ENCODE data around the gene NPRL2.

NPRL2 gene

DNA sequence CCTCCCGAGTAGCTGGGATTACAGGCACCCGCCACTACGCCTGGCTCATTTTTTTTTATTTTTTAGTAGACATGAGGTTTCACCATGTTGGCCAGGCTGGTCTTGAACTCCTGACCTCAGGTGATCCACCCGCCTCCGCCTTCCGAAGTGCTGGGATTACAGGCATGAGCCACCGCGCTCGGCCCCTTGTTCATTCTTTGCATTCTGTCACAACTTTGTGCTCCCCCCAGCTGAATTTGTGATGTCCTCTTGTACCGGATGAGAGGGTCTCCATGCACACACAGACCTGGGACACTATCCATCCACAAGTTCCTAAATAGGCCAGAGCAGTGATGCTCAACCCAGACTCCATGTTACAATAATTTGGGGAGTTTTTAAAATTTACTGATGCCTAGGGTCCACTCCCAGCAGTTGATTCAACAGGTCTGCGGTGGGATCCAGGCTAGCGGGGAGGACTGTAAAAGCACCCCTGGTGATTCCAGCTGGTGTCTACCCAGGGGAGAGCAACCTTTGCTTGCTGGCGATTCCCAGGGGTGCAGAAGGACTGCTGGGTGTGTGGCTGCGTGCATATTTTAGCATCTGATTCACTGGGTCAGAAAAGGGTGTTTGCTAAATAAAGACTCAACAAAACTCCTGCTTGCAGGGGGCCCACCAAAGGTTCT, 11.0 kb downstream of the NPRL2 start:
- DNase-seq (ENCODE audit: low read depth, low spot score) = no peak
- peaks cover 24% of the 10 kb centered on the region for H3K27me3 ChIP-seq (ENCODE audit: insufficient read depth, insufficient read length)
- H3K4me3 ChIP-seq (ENCODE audit: insufficient read length, low read depth) = no peak overlapping the region
- TF ChIP-seq SUZ12 (IDR thresholded peaks at IDR 0.05; ENCODE audit: extremely low read depth, insufficient read depth, insufficient read length) = no peak
- no peak for TF ChIP-seq ZNF274 (IDR thresholded peaks at IDR 0.05; ENCODE audit: low read depth, low read length)
- no peak for TF ChIP-seq YY1 (IDR thresholded peaks at IDR 0.05; ENCODE audit: insufficient read depth, insufficient read length)
- H3K4me1 ChIP-seq (ENCODE audit: insufficient read depth, insufficient read length) = peaks cover 14% of the 10 kb centered on the region
- H3K9me3 ChIP-seq (ENCODE audit: insufficient read depth, low read length) = no peaks in the 10 kb centered on the region
- H3K36me3 ChIP-seq (ENCODE audit: insufficient read depth, insufficient read length, low read length) = peaks cover 19% of the 10 kb centered on the region
- H3K9ac ChIP-seq (ENCODE audit: insufficient read length, low read depth) = no peak overlapping the region

GRCh38 chr3:50338965-50339364, 11.6 kb downstream of the NPRL2 start:
- Histone ChIP-seq H3K4me3 (ENCODE audit: insufficient read length, low read depth) (no peak overlapping the region), H3K9ac (ENCODE audit: insufficient read length, low read depth) (no peak overlapping the region), H3K36me3 (ENCODE audit: insufficient read depth, insufficient read length, low read length) (peaks cover 26% of the 10 kb centered on the region), H3K4me1 (ENCODE audit: insufficient read depth, insufficient read length) (peaks cover 14% of the 10 kb centered on the region), H3K27me3 (ENCODE audit: insufficient read depth, insufficient read length) (peaks cover 21% of the 10 kb centered on the region), H3K9me3 (ENCODE audit: insufficient read depth, low read length) (no peaks in the 10 kb centered on the region)
- TF ChIP-seq SUZ12 (IDR thresholded peaks at IDR 0.05; ENCODE audit: extremely low read depth, insufficient read depth, insufficient read length) (no peak), YY1 (IDR thresholded peaks at IDR 0.05; ENCODE audit: insufficient read depth, insufficient read length) (no peak), ZNF274 (IDR thresholded peaks at IDR 0.05; ENCODE audit: low read depth, low read length) (no peak)
- no peak for DNase-seq (ENCODE audit: low read depth, low spot score)

DNA sequence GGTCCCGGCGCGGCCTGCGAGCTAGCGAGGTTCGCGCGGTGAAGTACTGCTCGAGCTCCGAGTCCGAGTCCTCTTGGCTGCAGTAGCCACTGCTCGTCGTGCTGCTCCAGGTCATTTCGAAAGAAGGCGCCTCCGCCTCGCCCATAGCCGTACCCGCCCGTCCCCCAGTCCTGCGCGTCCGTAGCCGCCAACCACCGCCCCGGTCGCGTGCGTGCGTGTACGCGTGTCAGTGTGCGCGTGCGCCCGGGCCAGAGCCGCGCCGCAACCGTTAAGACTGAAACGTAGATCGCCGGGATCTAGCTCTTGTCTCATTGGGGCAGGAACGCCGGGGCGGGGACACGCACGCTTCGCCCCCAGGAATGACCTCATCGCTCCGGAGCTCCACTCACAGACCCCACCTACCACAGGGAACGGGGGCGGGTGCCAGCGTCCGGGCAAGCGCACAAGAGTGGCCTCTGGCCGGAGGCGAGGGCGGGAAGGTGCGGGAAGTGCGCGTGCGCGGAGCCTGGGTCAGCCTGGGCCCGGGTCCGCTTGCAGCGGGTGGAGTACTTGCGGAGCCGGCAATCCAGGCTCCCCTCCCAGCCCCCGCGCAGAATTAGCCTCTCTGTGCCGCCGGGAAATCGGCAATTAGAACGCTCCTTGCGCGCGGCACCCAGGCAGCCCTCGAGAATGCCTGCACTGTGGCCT, 13.3 kb downstream of the NPRL2 start:
- H3K4me3 ChIP-seq (ENCODE audit: insufficient read length, low read depth) = peak overlapping the region; percentile 96
- H3K9me3 ChIP-seq (ENCODE audit: insufficient read depth, low read length) = no peaks in the 10 kb centered on the region
- peaks cover 10% of the 10 kb centered on the region for H3K4me1 ChIP-seq (ENCODE audit: insufficient read depth, insufficient read length)
- peak overlapping the region; percentile 98 for H3K9ac ChIP-seq (ENCODE audit: insufficient read length, low read depth)
- DNase-seq (ENCODE audit: low read depth, low spot score) = peak; percentile 99
- H3K36me3 ChIP-seq (ENCODE audit: insufficient read depth, insufficient read length, low read length) = peaks cover 41% of the 10 kb centered on the region
- TF ChIP-seq SUZ12 (IDR thresholded peaks at IDR 0.05; ENCODE audit: extremely low read depth, insufficient read depth, insufficient read length) = no peak
- TF ChIP-seq YY1 (IDR thresholded peaks at IDR 0.05; ENCODE audit: insufficient read depth, insufficient read length) = no peak
- no peak for TF ChIP-seq ZNF274 (IDR thresholded peaks at IDR 0.05; ENCODE audit: low read depth, low read length)
- peaks cover 11% of the 10 kb centered on the region for H3K27me3 ChIP-seq (ENCODE audit: insufficient read depth, insufficient read length)

DNA sequence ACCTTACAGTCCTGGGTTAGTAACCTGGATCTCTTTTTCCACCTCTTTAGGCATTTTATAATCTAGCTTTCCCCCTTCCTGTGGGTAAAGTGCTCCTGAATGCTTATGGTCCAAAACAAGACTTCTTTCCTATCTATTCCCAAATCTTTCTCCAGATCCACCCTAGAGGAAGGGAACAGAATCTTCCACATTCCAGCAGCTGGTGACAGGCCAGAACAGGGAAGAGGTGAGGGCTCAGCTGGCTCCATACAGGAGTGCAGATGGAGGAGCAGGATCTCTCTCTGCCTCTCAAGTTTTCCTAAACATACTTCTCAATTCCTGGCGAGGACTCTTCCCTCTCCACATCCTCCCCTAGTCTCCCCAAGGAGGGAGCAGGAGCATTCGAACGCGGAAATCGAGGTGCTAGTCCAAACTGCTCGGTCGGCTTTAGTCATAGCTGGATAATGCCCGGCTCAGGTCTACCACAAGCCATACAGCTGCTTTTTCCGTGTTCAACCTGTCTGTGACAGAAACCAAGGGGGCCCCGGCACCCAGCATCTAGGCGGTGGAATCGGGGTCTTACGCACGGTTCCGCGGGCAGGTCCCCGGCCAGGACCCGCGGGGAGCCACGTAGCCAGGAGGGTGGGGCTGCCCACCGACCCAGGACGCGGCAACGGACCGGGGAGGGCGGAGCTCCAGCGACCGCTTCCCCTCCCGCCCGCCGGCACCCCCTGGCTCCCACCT, 14.0 kb downstream of the NPRL2 start:
- DNase-seq (ENCODE audit: low read depth, low spot score) = no peak

DNA sequence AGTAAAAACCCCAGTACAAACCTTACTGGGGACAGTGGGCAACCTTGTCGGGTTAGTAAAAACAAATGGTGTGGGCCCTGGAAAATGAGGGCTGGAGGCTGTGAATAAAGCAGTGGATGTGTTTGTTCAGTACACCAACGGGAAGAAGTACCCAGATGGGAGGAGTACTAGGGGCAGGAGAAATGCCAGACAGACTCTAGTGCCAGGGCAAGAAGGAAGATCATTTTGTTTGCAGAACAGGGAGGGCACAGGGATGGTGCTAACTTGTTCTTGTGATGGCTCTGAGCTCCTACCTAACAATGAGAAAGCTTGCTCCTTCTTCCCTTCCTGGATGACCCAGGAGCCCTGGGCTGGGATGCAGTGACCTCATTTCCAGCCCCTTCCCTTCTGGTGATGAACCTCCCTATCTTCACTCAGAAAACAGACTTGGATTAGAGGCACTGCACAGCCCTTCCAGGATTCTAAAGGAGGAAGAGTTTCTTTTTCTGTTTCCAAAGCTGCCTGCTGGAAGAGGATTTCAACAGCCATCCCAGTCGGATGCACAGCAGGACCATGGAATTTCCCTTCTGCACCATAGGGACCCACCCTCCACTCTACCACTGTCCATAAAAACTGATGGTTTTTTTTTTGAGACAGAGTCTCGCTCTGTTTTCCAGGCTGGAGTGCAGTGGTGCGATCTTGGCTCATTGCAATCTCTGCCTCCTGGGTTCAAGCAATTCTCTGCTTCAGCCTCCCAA, 16.1 kb downstream of the NPRL2 start:
- TF ChIP-seq SUZ12 (IDR thresholded peaks at IDR 0.05; ENCODE audit: extremely low read depth, insufficient read depth, insufficient read length) (no peak), ZNF274 (IDR thresholded peaks at IDR 0.05; ENCODE audit: low read depth, low read length) (no peak), YY1 (IDR thresholded peaks at IDR 0.05; ENCODE audit: insufficient read depth, insufficient read length) (no peak)
- H3K27me3 ChIP-seq (ENCODE audit: insufficient read depth, insufficient read length) = no peaks in the 10 kb centered on the region
- no peak for DNase-seq (ENCODE audit: low read depth, low spot score)
- H3K4me3 ChIP-seq (ENCODE audit: insufficient read length, low read depth) = no peak overlapping the region
- peaks cover 69% of the 10 kb centered on the region for H3K36me3 ChIP-seq (ENCODE audit: insufficient read depth, insufficient read length, low read length)
- no peaks in the 10 kb centered on the region for H3K9me3 ChIP-seq (ENCODE audit: insufficient read depth, low read length)
- H3K4me1 ChIP-seq (ENCODE audit: insufficient read depth, insufficient read length) = peaks cover 4% of the 10 kb centered on the region
- peak overlapping the region; percentile 57 for H3K9ac ChIP-seq (ENCODE audit: insufficient read length, low read depth)

More for the DNA sequence above, 14.0 kb downstream of the NPRL2 start:
- Histone ChIP-seq H3K36me3 (ENCODE audit: insufficient read depth, insufficient read length, low read length) (peaks cover 48% of the 10 kb centered on the region), H3K4me3 (ENCODE audit: insufficient read length, low read depth) (peak overlapping the region; percentile 96), H3K4me1 (ENCODE audit: insufficient read depth, insufficient read length) (peaks cover 8% of the 10 kb centered on the region), H3K27me3 (ENCODE audit: insufficient read depth, insufficient read length) (peaks cover 9% of the 10 kb centered on the region), H3K9ac (ENCODE audit: insufficient read length, low read depth) (peak overlapping the region; percentile 98), H3K9me3 (ENCODE audit: insufficient read depth, low read length) (no peaks in the 10 kb centered on the region)
- TF ChIP-seq SUZ12 (IDR thresholded peaks at IDR 0.05; ENCODE audit: extremely low read depth, insufficient read depth, insufficient read length) (no peak), ZNF274 (IDR thresholded peaks at IDR 0.05; ENCODE audit: low read depth, low read length) (no peak), YY1 (IDR thresholded peaks at IDR 0.05; ENCODE audit: insufficient read depth, insufficient read length) (no peak)

GRCh38 chr3:50333744-50334328, 16.7 kb downstream of the NPRL2 start:
- DNase-seq (ENCODE audit: low read depth, low spot score) = no peak
- no peak overlapping the region for H3K4me3 ChIP-seq (ENCODE audit: insufficient read length, low read depth)
- H3K4me1 ChIP-seq (ENCODE audit: insufficient read depth, insufficient read length) = peaks cover 4% of the 10 kb centered on the region
- no peaks in the 10 kb centered on the region for H3K27me3 ChIP-seq (ENCODE audit: insufficient read depth, insufficient read length)
- H3K9me3 ChIP-seq (ENCODE audit: insufficient read depth, low read length) = no peaks in the 10 kb centered on the region
- no peak overlapping the region for H3K9ac ChIP-seq (ENCODE audit: insufficient read length, low read depth)
- TF ChIP-seq SUZ12 (IDR thresholded peaks at IDR 0.05; ENCODE audit: extremely low read depth, insufficient read depth, insufficient read length) (no peak), ZNF274 (IDR thresholded peaks at IDR 0.05; ENCODE audit: low read depth, low read length) (no peak), YY1 (IDR thresholded peaks at IDR 0.05; ENCODE audit: insufficient read depth, insufficient read length) (no peak)
- peaks cover 75% of the 10 kb centered on the region for H3K36me3 ChIP-seq (ENCODE audit: insufficient read depth, insufficient read length, low read length)

Measured in NT2/D1 (cell line).